K562 (cell line): ENCODE measurements around the gene AWAT1. TPM values are rescaled to one million over a fixed set of nuclear protein-coding genes. Genes with fewer than 3 reads are reported as not detected.

Experiments used
- ATAC-seq: fragments of 200-7000 bp; cut with Tn5 transposase; 3 replicates; pipeline ENCODE4 v1.9.1; 2020; ENCODE audit warnings: moderate library complexity
- BruUV-seq: library from RNA; stranded (reverse); fragments of 400-500 nt; replicated peaks from 2 replicates; lab custom pipeline; 2021; lab: Mats Ljungman, UMichigan
- CTCF ChIA-PET: fragments of 300-600 bp; formaldehyde crosslinking; extraction: SDS; loops from one replicate; lab custom pipeline; 2021; ENCODE audit warnings: low intra/inter-chr PET ratio; lab: Yijun Ruan, JAX
- POLR2A ChIA-PET: fragments of 300-600, 350-650 bp; sonication (Branson Sonifier 250); formaldehyde crosslinking; extraction: SDS; loops from one replicate; lab custom pipeline; 2021; ENCODE audit warnings: antibody characterized with exemption, inconsistent platforms; lab: Yijun Ruan, JAX
- DNase-seq, 4 experiments: peaks; one replicate each; pipeline versions ENCODE4 v3.0.0 to v3.0.0-alpha.2; 2011 to 2018; ENCODE audit warnings: low spot score in 3 of 4, mixed read lengths in 3 of 4; ENCODE audit errors: extremely low read depth in 1 of 4
- FAIRE-seq: peaks from 2 replicates; lab custom pipeline; 2011; peaks lifted over from hg19 to GRCh38; lab: Jason Lieb, UNC
- H2AFZ ChIP-seq: 2 replicates; pipeline ENCODE4 v1.6.0; 2011; ENCODE audit warnings: low read depth, low read length, control low read depth, inconsistent platforms
- H3K27ac ChIP-seq: fragments of 200-600 bp; 3 replicates; pipeline ENCODE4 v1.8.0; 2011; ENCODE audit warnings: low read depth, mild to moderate bottlenecking, control low read depth, inconsistent platforms, low read length, moderate library complexity, mixed read lengths; ENCODE audit errors: extremely low read depth
- H3K27me3 ChIP-seq, 2 experiments: fragments of 300-600 bp in 1 of 2; 2 replicates in 1 of 2; 3 replicates in 1 of 2; pipeline versions ENCODE4 v1.6.0 to v1.8.0; 2011; ENCODE audit warnings: inconsistent platforms in 2 of 2, low read length in 2 of 2, mild to moderate bottlenecking in 1 of 2, mixed read lengths in 1 of 2, moderate library complexity in 1 of 2; ENCODE audit not compliant: control insufficient read depth in 2 of 2, insufficient read depth in 2 of 2
- H3K36me3 ChIP-seq: fragments of 300-600 bp; 3 replicates; pipeline ENCODE4 v1.8.0; 2011; ENCODE audit warnings: mild to moderate bottlenecking, low read length, inconsistent platforms; ENCODE audit not compliant: control insufficient read depth, insufficient read depth
- H3K4me1 ChIP-seq, 2 experiments: fragments of 200-600 bp in 1 of 2; replicated peaks in 1 of 2; 2 replicates in 1 of 2; 3 replicates in 1 of 2; pipeline versions ENCODE4 v1.5.1 to v1.8.0; 2011; ENCODE audit warnings: inconsistent platforms in 2 of 2, low read length in 2 of 2, mild to moderate bottlenecking in 1 of 2, mixed read lengths in 1 of 2, moderate library complexity in 1 of 2; ENCODE audit not compliant: control insufficient read depth in 2 of 2, insufficient read depth in 2 of 2
- H3K4me2 ChIP-seq: 2 replicates; pipeline ENCODE4 v1.6.1; 2011; ENCODE audit warnings: low read length, control low read depth, inconsistent platforms, mixed read lengths; ENCODE audit not compliant: insufficient read depth
- H3K4me3 ChIP-seq: fragments of 200-600 bp; sonication (generic), shearing (Covaris generic); 2 replicates; pipeline ENCODE4 v1.5.1; 2016; ENCODE audit warnings: control low read depth, inconsistent platforms
- H3K79me2 ChIP-seq: fragments of 200-600 bp; 3 replicates; pipeline ENCODE4 v1.8.0; 2011; ENCODE audit warnings: low read length, inconsistent platforms; ENCODE audit not compliant: control insufficient read depth, insufficient read depth
- H3K9ac ChIP-seq, 2 experiments: 2 replicates each; pipeline versions ENCODE4 v1.6.0 to v1.6.1; 2011; ENCODE audit warnings: low read depth in 2 of 2, low read length in 2 of 2, control low read depth in 1 of 2, inconsistent platforms in 1 of 2, mild to moderate bottlenecking in 1 of 2, mixed read lengths in 1 of 2; ENCODE audit not compliant: insufficient read depth in 1 of 2
- H3K9me1 ChIP-seq: one replicate; pipeline ENCODE4 v1.6.0; 2011; ENCODE audit warnings: inconsistent platforms, mild to moderate bottlenecking, low read length, moderate library complexity; ENCODE audit not compliant: control insufficient read depth, insufficient read depth
- H3K9me3 ChIP-seq: replicated peaks from 2 replicates; pipeline ENCODE4 v1.5.1; 2011; ENCODE audit warnings: low read depth, low read length, inconsistent platforms; ENCODE audit not compliant: control insufficient read depth, insufficient read depth
- H4K20me1 ChIP-seq: replicated peaks from 2 replicates; pipeline ENCODE4 v1.6.1; 2011; ENCODE audit warnings: low read length, inconsistent platforms, mixed read lengths; ENCODE audit not compliant: control insufficient read depth, insufficient read depth
- CC2D1A ChIP-seq: fragments of 450-650 bp; IDR thresholded peaks from 2 replicates; pipeline ENCODE4 v1.6.1; 2017; ENCODE audit warnings: mild to moderate bottlenecking
- CREB3L1 ChIP-seq: fragments of 450-650 bp; IDR thresholded peaks from 2 replicates; pipeline ENCODE4 v1.6.1; 2014; ENCODE audit warnings: low read depth, mild to moderate bottlenecking, moderate library complexity, borderline replicate concordance
- HES1 ChIP-seq: fragments of 450-650 bp; IDR thresholded peaks from 2 replicates; pipeline ENCODE4 v1.6.1; 2016; ENCODE audit warnings: low read depth, mild to moderate bottlenecking, moderate library complexity
- KLF13 ChIP-seq: fragments of 450-650 bp; IDR thresholded peaks from 2 replicates; pipeline ENCODE4 v1.6.1; 2016; ENCODE audit warnings: missing genetic modification characterization, low read depth, mild to moderate bottlenecking, missing compliant biosample characterization, moderate library complexity, borderline replicate concordance
- NR3C1 ChIP-seq: sonication (generic); formaldehyde crosslinking; IDR thresholded peaks from 2 replicates; pipeline ENCODE4 v1.8.1; 2022; ENCODE audit warnings: missing genetic modification reagents
- RERE ChIP-seq: sonication (generic); formaldehyde crosslinking; IDR thresholded peaks from 2 replicates; pipeline ENCODE4 v1.8.0; 2023; ENCODE audit warnings: missing genetic modification reagents, mild to moderate bottlenecking, borderline replicate concordance
- SPI1 ChIP-seq: IDR thresholded peaks from 2 replicates; pipeline ENCODE4 v1.6.1; 2011; ENCODE audit warnings: low read depth, low read length, control low read depth, borderline replicate concordance
- ZC3H4 ChIP-seq: sonication (generic); formaldehyde crosslinking; IDR thresholded peaks from 2 replicates; pipeline ENCODE4 v1.9.0; 2021; ENCODE audit warnings: missing genetic modification reagents, borderline replicate concordance
- ZNF224 ChIP-seq: sonication (generic); formaldehyde crosslinking; IDR thresholded peaks from 2 replicates; pipeline ENCODE4 v1.8.0; 2022; ENCODE audit warnings: mild to moderate bottlenecking, missing genetic modification reagents
- ZNF324 ChIP-seq: fragments of 250-450 bp; sonication (Bioruptor Pico); IDR thresholded peaks from 2 replicates; pipeline ENCODE4 v1.4.0; 2020; ENCODE audit warnings: mild to moderate bottlenecking
- ZNF449 ChIP-seq: fragments of 250-450 bp; sonication (Bioruptor Pico); IDR thresholded peaks from 2 replicates; pipeline ENCODE4 v1.8.0; 2022; ENCODE audit warnings: moderate library complexity, mild to moderate bottlenecking, inconsistent platforms
- ZNF740 ChIP-seq, 3 experiments: fragments of 200-800 bp in 1 of 3; sonication (Bioruptor generic) in 1 of 3; sonication (generic) in 1 of 3; formaldehyde crosslinking in 1 of 3; IDR thresholded peaks; 2 replicates each; pipeline versions ENCODE4 v1.6.1 to v1.8.0; 2016 to 2022; ENCODE audit warnings: mild to moderate bottlenecking in 2 of 3, missing compliant biosample characterization in 2 of 3, missing genetic modification characterization in 2 of 3, missing genetic modification reagents in 1 of 3
- WGBS: fragments of 100-300 bp; shearing (Covaris generic); methylation state at CpG from one replicate; pipeline ENCODE4 v1.1.6; 2016; ENCODE audit warnings: low coverage, mixed read lengths; ENCODE audit not compliant: insufficient coverage; ENCODE audit errors: missing lambda C conversion rate; 5-methylcytosine and 5-hydroxymethylcytosine counted together
- in situ Hi-C: fragments of 300-500 bp; cut with MboI; formaldehyde crosslinking; loops from 4 replicates; pipeline ENCODE4 v1.15.0; 2018; ENCODE audit warnings: inconsistent platforms, mixed read lengths
- intact Hi-C: fragments of 100-400 bp; cut with micrococcal nuclease; formaldehyde crosslinking; loops from 2 replicates; pipeline ENCODE4 v1.14.2; 2022
- polyA plus RNA-seq, 8 experiments: library from polyadenylated mRNA; depleted of rRNA in 4 of 8; stranded (reverse) in 5 of 8; unstranded in 3 of 8; fragments of >200 nt; fragmentation: Nextera tagmentation in 2 of 8; fragmentation: Illumina TruSeq in 1 of 8; extraction: Ambion mirVana in 2 of 8; extraction: Trizol in 1 of 8; gene quantifications; 2 replicates each; pipeline versions ENCODE4 v1.2.1 to v1.2.3, GENCODE V29; 2011 to 2014; ENCODE audit warnings: inconsistent platforms in 1 of 8, missing spikeins in 1 of 8
- total RNA-seq, 7 experiments: library from RNA; depleted of rRNA in 6 of 7; stranded (reverse); fragments of >200 nt in 6 of 7; fragmentation: Illumina TruSeq in 2 of 7; extraction: Trizol in 2 of 7; gene quantifications; 2 replicates each; pipeline versions ENCODE4 v1.2.1 to v1.2.3, GENCODE V29; 2011 to 2021; ENCODE audit warnings: low replicate concordance in 1 of 7

Gene AWAT1
- total and polyA plus RNA-seq, 9 of the 15 experiments (the other 6 are each of a cell fraction or from before 2014, with no cell fraction given) = not detected

- FAIRE-seq = no peak
- in situ Hi-C loops (no loop called here), intact Hi-C loops (no loop called here)
- no peak overlapping the region for H2AFZ ChIP-seq
- no TSS peak for BruUV-seq
- peaks cover 4 to 26% of the 10 kb centered on the region in 2 experiments; a peak in 4 of 5 replicates for H3K27me3 ChIP-seq
- H4K20me1 ChIP-seq = no peaks in the 10 kb centered on the region; the same call in none of the 2 replicates
- ChIA-PET CTCF (no interaction called here), POLR2A (no interaction called here)
- no peak for DNase-seq
- H3K27ac ChIP-seq = no peak overlapping the region
- no peak for ATAC-seq
- H3K9me1 ChIP-seq = no peaks in the 10 kb centered on the region
- H3K4me2 ChIP-seq = no peak overlapping the region
- H3K9ac ChIP-seq = no peak overlapping the region
- no peaks in the 10 kb centered on the region for H3K9me3 ChIP-seq
- H3K4me1 ChIP-seq = no peaks in the 10 kb centered on the region; a peak in 1 of 5 replicates
- no peak overlapping the region for H3K4me3 ChIP-seq
- H3K36me3 ChIP-seq = no peaks in the 10 kb centered on the region
- no peaks in the 10 kb centered on the region for H3K79me2 ChIP-seq
- 18% methylated on average over 2 of the region's 2 CpGs for WGBS
- TF ChIP-seq ZC3H4 (no peak), SPI1 (no peak), HES1 (no peak), RERE (CRISPR knock-in tag) (no peak), ZNF224 (no peak), NR3C1 (no peak), KLF13 (tag) (no peak), ZNF449 (CRISPR knock-in tag) (no peak), CREB3L1 (no peak), ZNF740 (CRISPR knock-in tag; IDR thresholded peaks at IDR 0.05) (no peak), ZNF740 (tag; IDR thresholded peaks at IDR 0.05) (no peak), CC2D1A (no peak), ZNF324 (CRISPR knock-in tag) (no peak)
Observed at GRCh38 chrX:70255452-70255851, 21.0 kb downstream of the AWAT1 start.
